DMS153 treated with DMSO at 0.1 percent for 48 hours (cell line): ENCODE data around the gene EN1.

ENCODE experiments used
- DNase-seq: peaks from one replicate; lab custom pipeline; 2025; ENCODE audit not compliant: unreplicated experiment; lab: John Stamatoyannopoulos, UW

EN1 gene

DNA sequence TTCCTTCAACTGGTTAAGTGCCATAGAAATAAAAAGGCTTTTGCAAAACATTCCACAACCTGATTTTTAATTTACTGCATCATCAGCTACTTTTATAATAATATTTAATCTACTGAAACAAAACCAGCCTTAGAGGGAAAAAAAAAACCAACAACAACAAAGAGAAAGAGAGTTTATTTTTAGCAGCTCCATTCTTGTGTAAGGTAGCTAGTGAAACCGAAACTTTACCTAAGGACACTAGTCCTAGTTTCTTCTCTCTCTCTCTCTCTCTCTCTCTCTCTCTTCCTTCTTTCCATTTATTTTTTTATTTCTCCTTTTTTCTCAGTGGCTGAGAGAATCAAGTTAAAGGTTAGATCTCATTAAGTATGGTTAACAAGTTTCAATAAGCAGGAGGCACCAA lies 21.4 kb downstream of the EN1 start:
- no peak for DNase-seq

DNA sequence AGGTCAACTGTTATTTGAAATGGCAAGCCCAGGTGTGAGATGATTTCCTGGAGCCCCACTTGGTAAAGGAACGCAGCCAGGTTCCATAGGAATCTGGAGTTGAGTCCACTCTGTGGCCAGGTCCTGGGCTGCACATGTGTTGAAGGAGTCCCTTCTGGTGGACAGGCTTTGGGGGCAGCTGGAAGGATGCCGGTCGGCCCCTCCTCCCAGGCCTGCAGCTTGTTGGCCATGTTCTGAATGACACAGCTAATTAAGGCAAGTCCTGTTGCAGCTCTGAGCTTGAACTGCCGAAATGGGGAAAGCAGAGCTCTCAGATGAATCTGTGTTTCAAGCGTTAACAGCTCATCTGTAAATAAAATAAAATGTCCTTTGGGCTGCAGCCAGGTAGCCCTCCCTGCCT lies 23.8 kb downstream of the EN1 start:
- no peak for DNase-seq

DNA sequence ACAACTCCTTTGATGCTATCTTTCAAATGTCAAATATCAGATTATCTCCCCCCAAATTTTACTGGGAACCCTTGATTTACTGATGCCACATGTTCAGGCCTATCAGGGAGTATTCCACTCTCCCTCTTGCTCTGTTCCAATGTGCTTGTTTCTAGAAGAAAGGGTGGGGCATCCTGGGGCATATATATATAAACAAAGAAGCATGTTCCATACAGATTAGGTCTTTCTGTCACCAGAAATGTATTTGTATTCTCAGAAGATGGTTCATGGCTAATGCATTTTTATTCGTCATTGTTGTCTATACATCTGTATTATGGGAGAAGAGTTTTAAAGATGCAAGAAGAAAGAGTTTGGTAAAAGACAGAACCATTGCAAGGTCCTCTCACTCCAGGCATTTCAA lies 24.9 kb downstream of the EN1 start:
- DNase-seq: no peak

DNA sequence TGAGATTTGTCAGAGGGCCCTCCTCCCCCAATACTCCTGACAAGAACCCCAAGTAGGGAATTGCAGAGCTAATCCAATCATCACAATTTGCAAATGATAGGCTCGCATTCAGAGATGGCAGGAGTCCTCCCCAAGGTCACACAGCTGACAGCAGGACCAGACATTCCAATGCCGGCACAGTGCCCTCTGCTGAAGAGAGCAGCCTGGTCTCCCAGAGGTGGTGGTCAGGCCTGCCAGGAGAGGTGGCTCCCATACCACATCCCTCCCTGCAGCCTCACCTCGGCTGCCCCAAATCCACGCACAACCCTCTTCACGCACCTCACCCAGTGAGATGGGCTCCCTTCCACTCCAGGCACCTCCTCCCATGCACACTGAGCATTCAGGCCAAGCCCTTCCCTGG lies 25.4 kb downstream of the EN1 start:
- no peak for DNase-seq

DNA sequence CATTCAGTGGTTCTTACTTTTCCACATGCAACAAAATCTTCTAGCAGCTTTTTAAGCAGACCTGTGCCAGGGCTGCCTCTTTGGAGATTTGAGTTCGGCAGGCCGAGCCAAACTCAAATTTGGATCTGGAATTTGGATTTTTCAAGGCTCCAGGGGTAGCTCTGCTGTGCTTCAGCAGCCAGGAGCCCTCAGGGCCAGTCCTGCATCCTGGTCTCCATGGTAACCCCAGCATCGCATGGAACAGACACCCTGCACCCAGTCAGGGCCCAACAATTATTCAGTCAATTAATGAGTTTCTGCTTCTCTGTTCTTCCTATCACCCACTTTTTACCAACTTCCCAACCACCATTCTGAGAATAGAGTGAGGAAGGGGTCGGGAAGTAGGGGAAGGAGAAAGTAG lies 30.0 kb downstream of the EN1 start:
- DNase-seq: no peak

GRCh38 chr2:118816669-118817068 lies 30.8 kb downstream of the EN1 start:
- DNase-seq: no peak

GRCh38 chr2:118815731-118816130 lies 31.7 kb downstream of the EN1 start:
- no peak for DNase-seq

GRCh38 chr2:118815314-118815713 lies 32.1 kb downstream of the EN1 start:
- DNase-seq: no peak

- no peak for DNase-seq
These were observed 33.1 kb downstream of the EN1 start for GRCh38 chr2:118814368-118814767.

- DNase-seq: no peak
These were observed 33.7 kb downstream of the EN1 start for GRCh38 chr2:118813601-118814339.

DNA sequence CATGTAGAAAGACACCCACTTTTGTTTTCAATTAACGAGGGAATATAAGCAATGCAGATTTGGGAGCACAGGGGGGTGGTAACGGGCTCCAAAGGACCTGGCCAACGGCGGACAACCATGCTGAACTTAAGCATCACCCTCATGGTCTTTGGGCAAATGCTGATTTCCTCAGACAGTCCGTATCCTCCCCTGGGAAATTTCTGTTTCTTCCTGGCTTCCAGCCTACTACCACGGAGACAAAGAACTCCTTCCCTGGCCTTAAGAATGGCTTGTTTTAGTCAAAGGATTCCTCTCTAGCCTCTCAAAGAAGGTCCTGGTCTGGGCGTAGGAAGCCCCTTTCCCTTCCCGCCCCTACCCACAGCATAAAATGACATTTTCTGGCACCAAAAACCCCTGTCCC lies 34.3 kb downstream of the EN1 start:
- DNase-seq: no peak

GRCh38 chr2:118812552-118812951 lies 34.9 kb downstream of the EN1 start:
- DNase-seq: no peak

DNA sequence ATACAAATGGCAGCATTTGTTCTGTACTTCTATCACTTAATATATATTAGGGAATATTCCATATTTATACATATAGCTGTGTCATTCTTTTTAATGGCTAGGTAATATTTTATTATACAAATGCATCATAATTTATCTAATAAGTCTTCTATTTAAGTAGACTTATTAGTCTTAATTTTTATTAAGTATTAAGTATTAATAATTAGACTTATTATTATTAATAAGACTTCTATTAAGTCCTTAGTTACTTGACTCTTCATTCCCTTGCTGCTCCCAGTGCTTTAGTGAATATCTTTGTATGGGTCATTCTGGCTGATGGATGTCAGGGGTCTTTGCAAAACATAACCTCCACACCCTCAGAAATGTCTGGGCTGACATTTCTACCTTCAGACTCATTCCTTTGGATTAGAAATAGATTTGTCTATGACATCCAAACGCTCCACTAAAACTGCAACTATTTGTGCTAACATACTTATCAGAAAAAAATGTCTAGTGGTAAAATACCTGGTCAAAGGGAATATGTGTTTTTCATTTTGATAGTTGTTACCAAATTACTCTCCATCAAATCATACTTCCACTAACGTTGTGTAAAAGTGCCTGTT lies 35.8 kb downstream of the EN1 start:
- DNase-seq: no peak

GRCh38 chr2:118810766-118811165 lies 36.7 kb downstream of the EN1 start:
- no peak for DNase-seq

DNA sequence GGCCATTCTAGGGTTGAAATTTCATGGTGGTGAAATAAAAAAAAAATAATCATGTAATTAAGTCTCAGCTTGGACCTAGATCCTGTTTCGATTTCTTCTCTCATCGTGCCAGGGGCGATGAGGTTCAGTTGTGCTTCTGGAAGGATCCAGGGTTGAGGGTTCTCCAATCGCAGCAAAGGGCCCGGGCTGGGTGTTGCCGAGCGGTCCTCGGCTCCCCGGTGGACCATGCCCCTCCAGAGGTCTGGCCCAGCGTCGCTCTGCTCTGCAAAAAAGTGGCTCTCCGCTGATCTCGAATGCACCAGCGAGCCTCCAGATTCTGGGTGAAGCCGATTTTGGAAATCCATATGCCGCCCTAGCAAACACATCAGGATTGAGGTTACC lies 39.0 kb downstream of the EN1 start:
- DNase-seq: no peak

- DNase-seq: no peak
These were observed 39.6 kb downstream of the EN1 start for GRCh38 chr2:118807668-118808428.

- no peak for DNase-seq
These were observed 40.4 kb downstream of the EN1 start for GRCh38 chr2:118806797-118807667.

GRCh38 chr2:118805064-118805690 lies 42.3 kb downstream of the EN1 start:
- no peak for DNase-seq

GRCh38 chr2:118803012-118803411 lies 44.4 kb downstream of the EN1 start:
- DNase-seq: no peak

DNA sequence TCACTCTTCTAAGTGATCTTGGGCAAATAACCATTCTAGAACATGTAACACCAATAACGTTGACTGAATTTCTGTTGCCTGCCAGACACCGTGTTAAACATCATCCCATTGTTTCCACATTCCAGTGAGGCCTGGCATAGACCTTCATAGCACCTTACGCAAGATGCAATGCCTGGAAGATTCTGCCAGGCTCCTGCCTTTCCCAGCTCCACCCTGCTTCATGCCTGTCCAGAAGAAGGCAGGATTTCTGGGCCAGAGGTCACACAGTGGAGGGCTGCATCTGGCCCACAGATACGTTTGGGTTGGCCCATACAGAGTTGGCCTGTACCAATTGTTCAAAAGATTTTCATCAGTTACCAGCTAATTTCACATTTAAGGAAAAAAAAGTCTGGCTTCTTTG lies 46.3 kb downstream of the EN1 start:
- no peak for DNase-seq

DNA sequence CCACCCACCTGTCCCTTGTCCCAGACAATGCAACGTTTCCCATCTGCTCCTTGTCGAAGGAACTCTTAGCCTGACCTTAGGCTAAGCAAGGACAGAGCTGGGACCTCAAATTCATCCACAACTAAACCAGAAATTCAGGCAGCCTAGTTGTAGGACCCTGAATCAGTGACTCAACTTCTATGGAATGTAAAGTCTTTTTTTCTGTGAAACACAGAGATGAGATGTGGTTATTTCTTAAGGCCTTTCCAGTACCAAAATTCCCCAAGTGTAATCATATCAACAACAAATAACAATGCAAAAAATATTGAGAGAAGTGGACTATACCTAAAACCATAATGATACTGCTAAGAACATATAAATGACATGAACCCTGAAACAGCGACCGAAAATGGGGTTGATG lies 46.7 kb downstream of the EN1 start:
- no peak for DNase-seq
